Transverse colon (tissue), 4 donors: ENCODE results near the gene JPH3. TPM values are rescaled to one million over a fixed set of nuclear protein-coding genes. Genes with fewer than 3 reads are reported as not detected.

Experiments
- DNase-seq: peaks from one replicate; pipeline ENCODE4 v3.0.0-alpha.2; 2019
- H3K27ac ChIP-seq, 4 donors: fragments of 200-600 bp; sonication (generic); 2 replicates each; pipeline ENCODE4 v1.5.1; 2016 to 2018; ENCODE audit warnings: inconsistent platforms in 4 of 4
- H3K27me3 ChIP-seq: fragments of 200-600 bp; sonication (generic); 2 replicates; pipeline ENCODE4 v1.5.1; 2017; ENCODE audit warnings: inconsistent platforms
- H3K36me3 ChIP-seq, 4 donors: fragments of 200-600 bp; sonication (generic); 2 replicates each; pipeline ENCODE4 v1.5.1; 2017 to 2019; ENCODE audit warnings: inconsistent platforms in 4 of 4
- H3K4me1 ChIP-seq, 4 donors: fragments of 200-600 bp; sonication (generic); 2 replicates each; pipeline ENCODE4 v1.5.1; 2017 to 2020; ENCODE audit warnings: inconsistent platforms in 4 of 4
- H3K4me3 ChIP-seq, 4 donors: fragments of 200-600 bp; sonication (generic); 1 replicate in 1 of 4; 2 replicates in 3 of 4; pipeline versions ENCODE4 v1.5.1 to v1.6.1; 2017 to 2019; ENCODE audit warnings: inconsistent platforms in 4 of 4
- H3K9me3 ChIP-seq, 2 donors: fragments of 200-600 bp; sonication (generic); 2 replicates each; pipeline ENCODE4 v1.5.1; 2017 to 2019; ENCODE audit warnings: inconsistent platforms in 2 of 2
- CTCF ChIP-seq, 5 experiments: fragments of 200-600 bp in 3 of 5; fragments of 450-650 bp in 2 of 5; sonication (generic) in 3 of 5; IDR thresholded peaks; 1 replicate in 2 of 5; 2 replicates in 3 of 5; pipeline ENCODE4 v1.5.1; 2016 to 2017; ENCODE audit warnings: antibody characterized with exemption in 5 of 5, inconsistent platforms in 3 of 5, mild to moderate bottlenecking in 2 of 5, moderate library complexity in 1 of 5
- EP300 ChIP-seq: sonication (generic); formaldehyde crosslinking; IDR thresholded peaks from one replicate; pipeline ENCODE4 v1.6.1; 2017; ENCODE audit warnings: antibody characterized with exemption, low read depth
- POLR2A ChIP-seq: fragments of 450-650 bp; IDR thresholded peaks from one replicate; pipeline ENCODE4 v1.6.1; 2016; ENCODE audit warnings: antibody characterized with exemption, mild to moderate bottlenecking, moderate library complexity
- POLR2AphosphoS5 ChIP-seq, 3 donors: sonication (generic); formaldehyde crosslinking; IDR thresholded peaks; one replicate each; pipeline ENCODE4 v1.6.1; 2016; ENCODE audit warnings: antibody characterized with exemption in 3 of 3
- WGBS, 2 donors: methylation state at CpG; one replicate each; pipeline ENCODE4 v1.1.5; 2018; ENCODE audit warnings: low coverage in 1 of 2; 5-methylcytosine and 5-hydroxymethylcytosine counted together
- in situ Hi-C, 4 donors: fragments of 200-750 bp; cut with MboI; loops; one replicate each; pipeline versions ENCODE4 v1.15.0 to v1.15.1; 2017; ENCODE audit warnings: low sequenced_read_pairs in 3 of 4, low pct_ligation_motif_present in 1 of 4, low pct_unique_long_range_greater_than_20kb in 1 of 4
- intact Hi-C: fragments of 100-400 bp; cut with DNase I; formaldehyde crosslinking; loops from one replicate; pipeline ENCODE4 v1.15.1; 2023; ENCODE audit warnings: low total_unique reads
- total RNA-seq, 4 donors: library from RNA; depleted of rRNA; stranded (reverse); fragments of >200 nt; gene quantifications; one replicate each; pipeline ENCODE4 v1.1.0, GENCODE V29; 2016

JPH3 gene
- total RNA-seq, 4 donors from 2014 or later: 0.32 to 5.2 (median 0.41) TPM; not detected in 1

DNA sequence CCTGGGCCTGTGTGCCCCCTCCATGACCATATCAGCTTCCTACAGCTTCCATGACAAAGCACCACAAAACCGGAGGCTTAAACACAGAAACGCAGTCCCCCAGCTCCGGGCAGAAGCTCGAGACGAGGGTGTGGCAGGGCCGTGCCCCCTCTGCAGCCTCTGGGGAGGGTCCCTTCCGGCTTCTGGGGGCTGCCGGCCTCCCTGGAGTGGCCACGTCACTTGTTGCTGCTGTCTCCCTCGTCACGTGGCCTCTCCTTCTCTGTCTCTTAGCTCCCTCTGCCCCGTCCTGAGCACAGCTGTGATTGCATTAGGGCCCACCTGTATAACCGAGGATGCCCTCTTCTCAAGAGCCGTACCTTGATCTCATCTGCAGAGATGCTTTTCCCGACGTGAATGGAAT lies 64.6 kb downstream of the JPH3 start:
- intact Hi-C loops (no loop called here), in situ Hi-C loops (no loop called here)
- no peak for DNase-seq
- 67% methylated on average over 16 of the region's 16 CpGs; no CpG with 5 or more reads in 1 of the 2 donors for WGBS, 2 donors
- Histone ChIP-seq H3K4me1 (no peaks in the 10 kb centered on the region), H3K9me3 (no peaks in the 10 kb centered on the region), H3K27me3 (no peaks in the 10 kb centered on the region), H3K27ac (no peak overlapping the region), H3K4me3 (no peak overlapping the region), H3K36me3 (no peaks in the 10 kb centered on the region)
- TF ChIP-seq POLR2AphosphoS5 (IDR thresholded peaks at IDR 0.05) (no peak), POLR2A (no peak)

DNA sequence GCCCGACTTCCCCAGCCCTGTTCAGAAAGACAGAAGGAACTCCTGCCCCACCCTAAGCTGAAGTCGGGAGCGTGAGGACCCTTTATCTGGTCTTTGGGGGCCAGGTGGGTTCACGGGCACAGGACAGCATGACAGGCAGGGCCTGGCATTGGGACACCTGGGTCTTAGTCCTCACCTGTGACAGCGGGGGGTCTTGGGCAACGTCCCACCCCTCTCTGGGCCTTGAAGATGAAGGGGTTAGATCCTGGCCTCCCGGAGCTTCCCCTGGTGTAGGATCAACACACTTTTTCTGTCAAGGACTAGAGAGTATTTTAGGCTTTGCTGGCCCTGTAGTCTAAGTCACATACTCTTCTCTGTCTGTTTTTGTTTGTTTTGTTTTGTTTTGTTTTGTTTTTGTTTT lies 65.1 kb downstream of the JPH3 start:
- in situ Hi-C loops: no loop called here
- TF ChIP-seq POLR2A (no peak), EP300 (no peak), CTCF (IDR thresholded peaks at IDR 0.05) (no peak), POLR2AphosphoS5 (IDR thresholded peaks at IDR 0.05) (no peak)
- no peaks in the 10 kb centered on the region for H3K27me3 ChIP-seq

DNA sequence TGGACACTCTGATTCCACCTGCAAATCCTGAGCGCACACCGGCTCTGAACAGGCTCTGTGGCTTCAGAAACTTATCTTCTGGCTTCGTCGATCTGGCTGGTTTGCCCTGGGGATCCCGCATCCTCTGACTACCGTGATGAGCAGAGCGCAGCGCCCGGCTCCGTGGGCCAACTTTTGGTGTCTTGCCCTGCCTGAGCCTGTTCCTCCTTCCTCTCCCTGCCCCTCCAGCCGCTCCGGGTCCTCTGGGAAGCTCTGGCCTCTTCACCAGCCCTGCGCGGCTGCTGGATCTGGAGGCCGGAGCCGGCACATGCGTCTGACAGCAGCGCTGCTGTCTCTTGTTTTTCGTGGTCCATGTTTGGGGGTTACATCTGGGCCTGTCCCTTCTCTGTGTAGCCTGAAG lies 65.6 kb downstream of the JPH3 start:
- H3K9me3 ChIP-seq: no peaks in the 10 kb centered on the region
- no peaks in the 10 kb centered on the region for H3K36me3 ChIP-seq
- H3K27ac ChIP-seq: no peak overlapping the region
- no peak overlapping the region for H3K4me3 ChIP-seq
- DNase-seq: no peak
- H3K4me1 ChIP-seq: no peaks in the 10 kb centered on the region
- no peaks in the 10 kb centered on the region for H3K27me3 ChIP-seq
- intact Hi-C loops: no loop called here
- in situ Hi-C loops: no loop called here
- WGBS, 2 donors: 86% methylated on average over 17 of the region's 19 CpGs; no CpG with 5 or more reads in 1 of the 2 donors
- TF ChIP-seq EP300: no peak
- TF ChIP-seq POLR2AphosphoS5 (IDR thresholded peaks at IDR 0.05): no peak
- no peak for TF ChIP-seq CTCF (IDR thresholded peaks at IDR 0.05)
- no peak for TF ChIP-seq POLR2A

More for the DNA sequence above, 65.1 kb downstream of the JPH3 start:
- Histone ChIP-seq H3K4me3 (no peak overlapping the region), H3K36me3 (no peaks in the 10 kb centered on the region), H3K4me1 (no peaks in the 10 kb centered on the region), H3K9me3 (no peaks in the 10 kb centered on the region), H3K27ac (no peak overlapping the region)
- intact Hi-C loops: no loop called here
- 80 to 87% methylated on average over 1 to 7 of the region's 7 CpGs for WGBS, 2 donors
- no peak for DNase-seq

GRCh38 chr16:87669672-87670071 lies 67.4 kb downstream of the JPH3 start:
- Histone ChIP-seq H3K4me3 (no peak overlapping the region), H3K27ac (no peak overlapping the region), H3K9me3 (no peaks in the 10 kb centered on the region), H3K27me3 (no peaks in the 10 kb centered on the region), H3K36me3 (no peaks in the 10 kb centered on the region), H3K4me1 (no peaks in the 10 kb centered on the region)
- 80 to 83% methylated on average over 2 to 21 of the region's 21 CpGs for WGBS, 2 donors
- intact Hi-C loops: no loop called here
- TF ChIP-seq POLR2A (no peak), EP300 (no peak), CTCF (IDR thresholded peaks at IDR 0.05) (no peak), POLR2AphosphoS5 (IDR thresholded peaks at IDR 0.05) (no peak)
- in situ Hi-C loops: no loop called here
- DNase-seq: no peak

GRCh38 chr16:87671221-87671620 lies 68.9 kb downstream of the JPH3 start:
- WGBS, 2 donors: 53 to 81% methylated on average over 3 to 5 of the region's 13 CpGs
- in situ Hi-C loops: no loop called here
- Histone ChIP-seq H3K27me3 (peaks cover 7% of the 10 kb centered on the region), H3K27ac (no peak overlapping the region), H3K4me1 (no peaks in the 10 kb centered on the region), H3K4me3 (no peak overlapping the region), H3K36me3 (no peaks in the 10 kb centered on the region), H3K9me3 (no peaks in the 10 kb centered on the region)
- intact Hi-C loops: no loop called here
- no peak for DNase-seq
- TF ChIP-seq POLR2AphosphoS5 (IDR thresholded peaks at IDR 0.05) (no peak), EP300 (no peak), POLR2A (no peak), CTCF (IDR thresholded peaks at IDR 0.05) (no peak)
